ENCODE measurements around the gene TOR3A. TPM values are rescaled to one million over a fixed set of nuclear protein-coding genes. Genes with fewer than 3 reads are reported as not detected.
"Not testable (repeated sequence)": the region's sequence is repeated elsewhere in the genome, so short reads cannot be mapped to it uniquely, and the experiment has no call there.

TOR3A gene, protein sequence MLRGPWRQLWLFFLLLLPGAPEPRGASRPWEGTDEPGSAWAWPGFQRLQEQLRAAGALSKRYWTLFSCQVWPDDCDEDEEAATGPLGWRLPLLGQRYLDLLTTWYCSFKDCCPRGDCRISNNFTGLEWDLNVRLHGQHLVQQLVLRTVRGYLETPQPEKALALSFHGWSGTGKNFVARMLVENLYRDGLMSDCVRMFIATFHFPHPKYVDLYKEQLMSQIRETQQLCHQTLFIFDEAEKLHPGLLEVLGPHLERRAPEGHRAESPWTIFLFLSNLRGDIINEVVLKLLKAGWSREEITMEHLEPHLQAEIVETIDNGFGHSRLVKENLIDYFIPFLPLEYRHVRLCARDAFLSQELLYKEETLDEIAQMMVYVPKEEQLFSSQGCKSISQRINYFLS
- 36.9 and 41.8 TPM in 2 replicates for total RNA-seq (2014; rRNA removed; shearing (Covaris generic))

DNA sequence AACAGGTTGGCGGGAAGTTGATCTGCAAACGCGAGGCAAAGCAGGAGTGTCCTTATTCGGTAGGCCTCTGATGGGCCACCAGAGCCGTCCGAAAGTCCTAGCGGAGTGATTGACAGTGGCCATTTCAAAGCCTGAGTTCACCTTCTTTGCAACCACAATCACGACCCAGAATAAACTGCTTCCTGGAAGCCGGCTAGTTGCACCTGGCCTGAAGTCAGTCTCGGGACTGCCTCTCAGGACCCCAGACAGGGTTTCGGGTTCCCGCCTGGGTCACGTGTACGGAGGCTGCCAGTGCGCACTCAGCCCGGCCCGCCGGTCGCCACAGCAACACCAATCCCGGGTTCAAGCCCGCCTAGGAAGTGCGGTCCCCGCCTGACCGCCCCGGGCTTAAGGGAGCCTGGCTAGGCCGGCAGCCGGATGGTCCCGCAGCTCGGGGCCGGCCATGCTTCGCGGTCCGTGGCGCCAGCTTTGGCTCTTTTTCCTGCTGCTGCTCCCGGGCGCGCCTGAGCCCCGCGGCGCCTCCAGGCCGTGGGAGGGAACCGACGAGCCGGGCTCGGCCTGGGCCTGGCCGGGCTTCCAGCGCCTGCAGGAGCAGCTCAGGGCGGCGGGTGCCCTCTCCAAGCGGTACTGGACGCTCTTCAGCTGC, at the start of gene TOR3A:
Gene TOR3A (plus strand): TSS at position 384 of the 646 bp plus-strand sequence. CDS start 59 bp downstream, at position 443.
- peak; percentile 78 for DNase-seq (ENCODE audit: low spot score)

DNA sequence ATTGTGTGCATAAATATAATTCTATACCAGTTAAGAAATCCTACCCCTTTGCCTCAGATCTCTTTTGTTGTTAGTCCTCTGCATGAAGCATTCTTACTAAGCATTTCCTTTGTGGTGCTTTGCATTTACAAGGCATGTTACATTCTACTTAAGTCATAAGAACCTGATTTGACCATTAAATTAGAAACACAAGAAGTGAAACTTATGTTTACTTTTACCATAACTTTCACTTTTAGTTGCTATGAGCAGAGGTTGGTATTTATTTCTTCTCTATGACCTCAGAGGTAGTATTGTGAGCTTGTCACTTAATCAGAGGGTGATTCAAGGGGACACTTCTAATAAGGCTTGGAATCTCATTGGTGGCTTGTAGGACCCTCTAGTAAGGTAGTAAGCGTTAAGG, 47.1 kb upstream of the TOR3A start:
- DNase-seq (ENCODE audit: low spot score): no peak

DNA sequence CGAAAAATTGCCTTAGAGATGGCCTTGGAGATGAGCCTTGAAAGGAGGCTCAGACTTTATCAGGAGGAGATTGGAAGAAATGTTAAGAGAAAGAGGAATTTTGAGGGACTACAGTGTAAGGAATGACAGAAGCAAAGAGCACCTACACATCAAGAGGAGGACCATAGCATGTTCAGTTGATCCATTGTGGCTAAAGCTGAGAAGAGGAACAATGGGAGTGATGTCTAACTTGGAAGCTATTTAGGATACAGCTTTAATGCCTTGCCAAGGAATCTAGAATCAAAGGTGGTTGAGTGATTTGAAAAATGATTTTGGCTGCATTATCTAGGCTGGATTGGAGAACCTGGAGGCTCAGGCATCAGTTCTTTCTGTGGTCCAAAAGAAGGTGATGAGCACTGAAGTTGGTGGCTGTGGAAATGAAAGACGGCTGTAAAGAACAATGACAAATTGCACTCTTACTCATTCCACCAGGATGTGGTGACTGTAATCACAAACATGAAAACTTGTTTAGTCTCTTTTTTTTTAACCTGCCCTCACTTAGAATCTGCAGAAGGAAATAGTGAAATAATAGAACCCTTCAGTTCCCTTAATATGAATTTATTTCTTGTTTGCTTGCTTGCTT, 44.9 kb upstream of the TOR3A start:
- DNase-seq (ENCODE audit: low spot score): no peak

DNA sequence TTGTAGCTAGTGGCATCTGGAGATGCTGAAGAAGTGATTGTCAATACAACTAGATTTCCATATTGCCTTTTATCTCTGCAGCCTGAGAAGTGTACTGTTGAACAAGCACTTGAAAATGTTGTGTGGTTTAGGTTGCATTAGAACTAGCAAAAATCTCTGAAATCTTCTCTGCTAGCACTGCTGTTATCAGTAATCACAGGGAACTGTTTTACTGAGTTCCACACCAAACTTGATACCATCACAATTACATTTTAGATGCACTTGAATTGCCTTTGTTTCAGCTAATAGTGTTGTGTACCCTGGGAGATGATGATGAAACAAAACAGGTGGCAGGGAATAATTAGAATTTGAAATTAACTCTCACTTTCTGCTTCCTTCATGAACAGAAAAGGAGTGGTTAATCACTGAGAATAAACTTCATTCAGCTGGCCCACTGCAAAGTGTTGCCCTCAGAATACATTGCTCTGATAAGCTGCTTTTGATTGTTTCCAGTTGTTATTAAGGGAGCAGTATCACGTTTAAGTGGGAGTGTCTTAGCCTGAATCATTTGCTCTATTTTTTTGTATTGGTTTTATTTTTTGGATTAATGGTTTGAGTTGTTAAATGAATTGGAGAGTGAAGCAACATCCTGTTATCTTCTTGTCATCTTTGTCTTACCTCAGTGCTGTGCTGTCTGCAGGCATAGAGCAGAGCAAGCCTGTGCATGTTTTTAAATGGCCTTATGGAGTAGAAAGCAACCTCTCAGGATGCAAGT, 43.2 kb upstream of the TOR3A start:
- DNase-seq (ENCODE audit: low spot score): no peak

DNA sequence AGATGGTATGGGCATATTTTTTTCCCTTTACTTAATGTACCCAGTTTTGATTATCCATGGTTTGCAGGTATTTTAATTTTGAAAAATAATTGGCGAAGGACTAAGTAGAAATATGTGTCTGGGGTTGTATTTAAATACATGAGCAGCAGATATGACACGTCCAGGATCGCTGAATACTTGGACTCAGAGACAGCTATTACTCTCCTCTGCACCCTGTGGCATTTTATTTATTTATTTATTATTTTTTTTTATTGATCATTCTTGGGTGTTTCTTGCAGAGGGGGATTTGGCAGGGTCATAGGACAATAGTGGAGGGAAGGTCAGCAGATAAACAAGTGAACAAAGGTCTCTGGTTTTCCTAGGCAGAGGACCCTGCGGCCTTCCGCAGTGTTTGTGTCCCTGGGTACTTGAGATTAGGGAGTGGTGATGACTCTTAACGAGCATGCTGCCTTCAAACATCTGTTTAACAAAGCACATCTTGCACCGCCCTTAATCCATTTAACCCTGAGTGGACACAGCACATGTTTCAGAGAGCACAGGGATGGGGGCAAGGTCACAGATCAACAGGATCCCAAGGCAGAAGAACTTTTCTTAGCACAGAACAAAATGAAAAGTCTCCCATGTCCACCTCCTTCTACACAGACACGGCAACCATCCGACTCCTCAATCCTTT, 42.2 kb upstream of the TOR3A start:
- DNase-seq (ENCODE audit: low spot score): not testable (repeated sequence)

DNA sequence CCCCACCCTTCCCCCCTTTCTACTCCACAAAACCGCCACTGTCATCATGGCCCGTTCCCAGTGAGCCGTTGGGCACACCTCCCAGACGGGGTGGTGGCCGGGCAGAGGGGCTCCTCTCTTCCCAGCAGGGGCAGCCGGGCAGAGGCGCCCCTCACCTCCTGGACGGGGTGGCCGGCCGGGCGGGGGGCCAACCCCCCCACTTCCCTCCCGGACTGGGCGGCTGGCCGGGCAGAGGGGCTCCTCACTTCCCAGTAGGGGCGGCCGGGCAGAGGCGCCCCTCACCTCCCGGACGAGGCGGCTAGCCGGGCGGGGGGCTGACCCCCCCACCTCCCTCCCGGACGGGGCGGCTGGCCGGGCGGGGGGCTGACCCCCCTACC, 41.7 kb upstream of the TOR3A start:
- not testable (repeated sequence) for DNase-seq (ENCODE audit: low spot score)

DNA sequence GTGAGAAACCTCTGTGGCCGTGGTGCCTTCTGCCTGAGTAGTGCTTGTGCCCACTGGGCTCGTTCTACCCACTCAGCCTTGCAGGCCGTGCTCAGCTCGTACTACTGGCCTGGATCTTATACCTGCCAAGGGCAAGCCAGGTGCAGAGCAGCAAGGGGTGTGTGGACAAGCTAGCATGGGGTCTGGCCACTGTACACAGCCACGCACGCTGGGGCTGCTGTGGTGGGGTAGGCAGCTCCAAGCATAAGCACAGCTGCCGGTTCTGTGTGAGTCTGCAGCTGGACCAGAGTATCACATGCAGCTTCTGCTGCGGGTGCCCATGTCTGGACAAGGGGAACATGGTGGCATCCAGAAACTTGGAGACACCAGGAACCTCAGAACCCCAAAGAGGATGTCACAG, 39.8 kb upstream of the TOR3A start:
- DNase-seq (ENCODE audit: low spot score): no peak

DNA sequence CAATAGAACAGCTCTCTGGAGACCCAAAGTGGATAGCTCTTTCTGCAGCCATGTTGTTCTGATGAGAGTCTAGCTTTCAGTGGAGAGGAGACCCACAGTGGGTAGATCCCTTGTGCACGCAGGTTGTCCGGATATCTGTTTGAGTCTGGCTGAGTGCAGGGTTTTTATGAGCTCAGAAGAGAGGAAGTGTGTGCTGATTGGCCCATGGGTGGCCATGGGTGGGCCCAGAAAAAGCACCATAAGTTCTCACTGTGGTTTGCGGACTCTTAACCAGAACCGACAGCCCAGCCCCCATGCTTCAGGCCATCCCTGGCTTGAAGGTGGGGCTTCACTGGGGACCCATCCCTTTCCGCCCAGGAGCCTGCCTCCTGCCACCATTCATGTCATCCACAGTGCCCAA, 39.2 kb upstream of the TOR3A start:
- DNase-seq (ENCODE audit: low spot score): no peak

DNA sequence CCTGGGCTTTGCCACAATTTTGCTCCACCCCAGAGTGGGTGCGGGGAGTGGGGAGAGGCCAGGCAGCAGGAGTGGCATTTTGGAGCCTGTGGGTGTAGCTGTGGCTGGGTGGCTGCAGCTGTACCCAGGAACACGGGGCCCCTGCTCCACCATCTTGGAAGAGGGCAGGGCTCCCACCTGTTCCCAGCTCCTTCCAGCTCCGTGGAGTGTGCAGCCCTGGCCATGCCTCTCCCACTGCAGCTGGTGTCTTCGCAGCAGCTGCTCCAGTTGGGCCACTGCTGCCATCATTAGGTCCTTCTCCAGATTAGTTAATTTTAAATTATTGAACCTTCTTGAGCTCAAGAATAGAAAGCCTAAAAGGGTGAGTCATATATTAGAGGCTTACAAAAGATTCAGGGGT, 38.6 kb upstream of the TOR3A start:
- no peak for DNase-seq (ENCODE audit: low spot score)

DNA sequence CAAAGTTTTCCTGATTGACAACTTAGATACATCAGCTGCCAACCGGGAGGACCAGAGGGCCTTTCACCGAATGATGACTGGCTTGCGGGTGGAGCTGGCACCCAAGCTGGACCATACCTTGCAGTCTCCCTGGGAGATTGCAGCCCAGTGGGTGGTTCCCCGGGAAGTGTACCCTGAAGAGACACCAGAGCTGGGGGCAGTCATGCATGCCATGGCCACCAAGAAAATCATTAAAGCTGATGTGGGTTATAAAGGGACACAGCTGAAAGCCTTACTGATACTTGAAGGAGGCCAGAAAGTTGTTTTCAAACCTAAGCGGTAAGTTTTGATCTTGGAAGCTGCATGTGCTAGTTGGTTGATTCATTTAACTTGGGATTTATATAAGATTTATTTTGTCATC, 38.0 kb upstream of the TOR3A start:
- no peak for DNase-seq (ENCODE audit: low spot score)

DNA sequence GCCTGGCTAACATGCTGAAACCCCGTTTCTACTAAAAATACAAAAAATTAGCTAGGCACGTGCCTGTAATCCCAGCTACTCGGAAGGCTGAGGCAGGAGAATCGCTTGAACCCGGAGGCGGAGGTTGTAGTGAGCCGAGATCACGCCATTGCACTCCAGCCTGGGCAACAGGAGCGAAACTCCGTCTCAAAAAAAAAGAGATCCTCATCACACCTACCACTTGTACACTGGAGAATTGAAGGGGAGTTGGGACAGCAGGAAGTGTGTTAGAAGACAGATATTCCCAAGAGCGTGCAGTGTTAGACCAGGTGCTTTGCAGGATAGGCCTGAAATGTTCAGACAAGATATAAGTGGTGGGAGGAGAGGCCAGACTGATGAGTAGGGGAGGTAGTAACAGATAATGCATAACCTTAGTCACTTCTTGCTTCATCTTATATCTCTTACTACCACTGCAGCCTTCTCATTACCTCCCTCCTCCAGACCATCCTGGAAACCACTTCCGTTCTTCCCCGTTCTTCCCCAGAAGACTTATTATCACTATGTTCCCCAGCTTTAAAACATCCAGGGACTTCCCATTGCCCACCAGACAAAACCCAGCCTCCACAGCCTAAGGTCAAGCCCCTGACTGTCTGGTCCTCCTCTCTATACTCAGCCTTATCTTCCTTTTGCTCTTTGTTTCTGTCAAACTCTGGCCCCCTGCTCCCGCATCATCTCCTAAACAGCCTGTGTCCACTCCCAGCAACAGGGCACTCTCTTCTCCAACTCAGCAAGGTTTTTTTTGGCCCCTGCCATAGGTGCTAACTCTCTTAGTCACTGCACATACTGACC, 34.8 kb upstream of the TOR3A start:
- no peak for DNase-seq (ENCODE audit: low spot score)

DNA sequence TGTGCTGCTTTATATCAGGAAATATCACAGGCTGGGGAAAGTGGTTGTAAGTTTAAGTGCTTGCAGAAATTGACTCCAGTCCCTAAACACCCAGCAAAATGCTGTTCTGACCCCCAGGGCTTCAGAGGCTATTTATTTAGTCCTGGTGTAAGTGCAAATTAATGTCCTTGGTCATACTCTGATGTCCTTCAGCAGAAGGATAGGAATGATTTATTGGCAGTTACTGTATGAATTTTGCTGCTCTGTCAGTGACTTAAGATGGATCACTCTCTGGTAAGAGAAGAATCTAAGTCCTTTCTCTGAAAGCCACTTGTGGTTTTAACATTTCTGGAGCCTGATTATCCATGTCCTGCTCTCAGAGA, 34.3 kb upstream of the TOR3A start:
- no peak for DNase-seq (ENCODE audit: low spot score)

DNA sequence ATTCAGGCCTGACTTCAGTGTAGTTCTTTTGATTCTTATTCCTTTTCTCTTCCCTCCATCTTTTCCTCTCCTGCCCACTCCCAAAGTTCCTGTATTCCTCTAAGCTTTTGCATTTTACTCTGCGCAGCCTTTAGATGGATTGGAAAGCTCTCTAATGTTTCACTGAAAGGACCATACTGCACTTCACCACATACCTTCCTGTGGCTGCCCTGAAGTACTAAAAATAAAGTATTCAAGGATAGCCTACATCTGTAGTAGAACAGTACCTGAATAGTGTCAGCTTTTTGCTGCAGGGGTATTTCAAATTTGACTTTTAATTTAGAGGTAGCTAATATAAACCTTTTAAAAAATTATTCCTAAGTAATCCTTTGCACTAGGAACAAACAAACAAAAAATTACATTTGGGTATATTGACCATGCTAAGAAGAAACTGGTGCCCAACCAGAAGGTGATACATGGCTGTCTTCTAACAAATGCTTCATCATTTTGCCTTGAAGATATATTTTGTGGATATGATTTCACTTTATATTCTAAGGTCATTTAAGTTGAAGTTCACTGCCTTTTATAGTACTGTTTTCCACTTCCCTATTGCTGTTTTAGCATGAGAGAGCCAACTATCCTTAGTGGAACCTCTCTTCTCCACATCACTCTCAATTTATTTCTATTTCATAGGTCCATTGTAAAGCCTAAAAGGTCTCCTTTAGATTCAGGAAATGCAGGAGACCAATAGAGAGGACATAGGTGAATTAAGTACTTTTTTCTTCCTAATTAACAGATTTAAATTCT, 33.3 kb upstream of the TOR3A start:
- no peak for DNase-seq (ENCODE audit: low spot score)

DNA sequence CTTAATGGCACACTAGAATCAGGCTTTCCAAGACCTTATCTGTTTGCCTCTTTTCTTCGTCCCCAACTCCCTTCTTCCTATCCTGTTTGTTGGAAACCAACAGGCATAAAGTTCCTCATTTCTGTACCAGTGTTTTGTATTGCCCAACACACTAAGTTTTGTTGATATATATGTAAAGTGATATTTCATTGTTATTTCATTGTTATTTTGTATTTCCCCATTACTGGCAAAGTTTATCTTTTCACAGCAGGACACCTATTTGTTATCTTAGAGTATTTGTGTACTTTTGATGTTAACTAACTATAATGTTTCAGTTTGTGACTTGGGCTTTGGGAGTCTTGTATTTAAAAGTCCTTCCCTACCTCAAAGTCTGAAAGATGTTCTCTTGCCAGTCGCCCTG, 29.1 kb upstream of the TOR3A start:
- no peak for DNase-seq (ENCODE audit: low spot score)

DNA sequence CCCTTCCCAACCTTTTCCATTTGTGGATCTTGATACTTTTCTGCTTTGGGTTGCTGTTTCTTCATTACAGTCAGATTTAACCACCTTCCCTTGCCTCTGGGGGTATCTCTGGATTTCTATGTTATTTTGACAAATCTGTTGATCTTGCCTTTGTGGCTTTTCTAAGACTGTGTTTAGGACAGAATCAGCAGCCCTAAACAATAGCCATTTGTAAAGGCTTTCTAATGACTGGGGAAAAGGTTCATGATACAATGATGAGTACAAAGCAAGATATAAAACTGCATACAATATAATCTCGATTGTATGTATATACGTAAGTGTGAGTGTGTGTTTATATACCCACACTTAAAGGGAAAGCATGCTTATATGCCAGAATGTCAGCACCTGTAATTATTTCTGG, 28.4 kb upstream of the TOR3A start:
- no peak for DNase-seq (ENCODE audit: low spot score)

DNA sequence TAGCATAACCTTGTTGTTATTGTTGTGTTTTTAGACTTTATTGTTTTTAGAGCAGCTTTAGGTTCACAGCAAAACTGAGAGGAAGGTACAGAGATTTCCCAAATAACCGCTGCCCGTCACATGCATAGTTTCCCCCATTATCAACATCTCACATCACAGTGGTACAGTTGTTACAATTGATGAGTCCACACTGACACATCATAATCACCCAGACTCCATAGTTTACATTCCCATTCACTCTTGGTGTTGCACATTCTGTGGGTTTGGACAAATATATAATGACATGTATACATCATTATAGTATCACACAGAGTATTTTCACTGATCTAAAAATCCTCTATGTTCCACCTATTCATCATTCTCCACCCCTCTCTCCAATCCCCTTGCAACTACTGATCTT, 25.9 kb upstream of the TOR3A start:
- no peak for DNase-seq (ENCODE audit: low spot score)

DNA sequence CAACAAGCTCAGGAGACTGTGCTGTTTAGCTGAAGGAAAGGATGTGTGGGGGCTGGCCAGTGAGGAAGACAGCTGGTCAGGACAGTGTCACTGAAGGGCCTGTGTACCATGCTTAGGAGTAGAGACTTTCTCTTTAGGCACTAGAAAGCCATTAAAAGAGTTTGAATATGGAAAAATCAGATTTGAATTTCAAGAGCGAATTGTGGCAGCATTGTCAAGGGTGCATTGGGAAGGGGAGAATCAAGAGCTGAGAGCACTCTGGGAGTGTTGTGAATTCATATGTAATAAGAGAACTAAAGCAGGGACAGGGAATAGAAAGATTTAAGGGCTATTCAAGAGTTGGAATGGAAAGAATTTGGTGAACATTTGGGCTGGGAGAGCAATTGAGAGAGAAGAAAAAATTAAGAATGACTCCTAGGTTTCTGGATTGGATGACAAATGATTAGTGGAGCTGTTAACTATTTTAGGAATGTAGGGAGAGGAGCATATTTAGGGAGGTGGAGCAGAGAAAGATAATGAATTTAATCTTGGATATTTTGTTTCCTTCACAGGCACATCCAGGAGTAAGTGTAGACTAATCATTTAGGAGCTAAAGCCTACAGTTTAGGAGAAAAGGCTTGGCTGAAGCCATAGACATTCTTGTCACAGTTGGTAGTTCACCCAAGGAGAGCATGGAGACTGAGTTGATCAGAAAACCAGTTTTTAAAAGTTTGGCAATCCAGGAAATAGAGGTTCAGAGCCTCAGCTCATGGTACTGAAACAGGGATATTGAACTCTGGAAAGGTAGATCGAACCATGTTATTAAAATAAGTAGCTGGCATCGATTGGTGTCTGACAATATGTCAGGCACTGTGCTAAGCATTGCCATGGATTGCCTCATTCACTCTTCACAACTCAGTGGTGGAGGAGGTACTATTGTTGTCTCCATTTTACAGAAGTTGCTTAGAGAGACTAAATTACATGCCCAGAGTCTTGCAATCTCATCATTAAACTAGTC, 23.1 kb upstream of the TOR3A start:
- no peak for DNase-seq (ENCODE audit: low spot score)
